Psoas muscle (tissue), 8 donors: Measurements from ENCODE around the gene CHCHD3. TPM values are rescaled to one million over a fixed set of nuclear protein-coding genes. Genes with fewer than 3 reads are reported as not detected.

Source experiments
- ATAC-seq, 4 donors: fragments of 200-7000 bp; cut with Tn5 transposase; one replicate each; pipeline ENCODE4 v1.9.1; 2020; ENCODE audit warnings: moderate library complexity in 3 of 4, mild to moderate bottlenecking in 2 of 4
- DNase-seq, 2 donors: peaks; one replicate each; pipeline ENCODE4 v3.0.0-alpha.2; 2020
- H3K27ac ChIP-seq: fragments of 200-600 bp; one replicate; pipeline ENCODE4 v1.8.0; 2022
- H3K27me3 ChIP-seq, 3 donors: fragments of 200-600 bp in 1 of 3; one replicate each; pipeline versions ENCODE4 v1.6.1 to v1.8.0; 2013 to 2022; ENCODE audit warnings: low read length in 2 of 3, mild to moderate bottlenecking in 2 of 3, moderate library complexity in 1 of 3; ENCODE audit not compliant: insufficient read depth in 3 of 3
- H3K36me3 ChIP-seq, 2 donors: fragments of 200-600 bp in 1 of 2; one replicate each; pipeline versions ENCODE4 v1.6.1 to v1.8.0; 2013 to 2022; ENCODE audit warnings: low read depth in 1 of 2, mild to moderate bottlenecking in 1 of 2, moderate library complexity in 1 of 2; ENCODE audit not compliant: insufficient read depth in 1 of 2
- H3K4me1 ChIP-seq: fragments of 200-600 bp; one replicate; pipeline ENCODE4 v1.8.0; 2022
- H3K4me3 ChIP-seq: fragments of 200-600 bp; one replicate; pipeline ENCODE4 v1.8.0; 2022; ENCODE audit warnings: mild to moderate bottlenecking
- H3K9me3 ChIP-seq: fragments of 200-600 bp; one replicate; pipeline ENCODE4 v1.8.0; 2022
- CTCF ChIP-seq: fragments of 200-600 bp; IDR thresholded peaks from one replicate; pipeline ENCODE4 v1.8.0; 2022; ENCODE audit warnings: antibody characterized with exemption
- WGBS, 3 donors: extraction: QIAGEN DNeasy Blood & Tissue Kit; methylation state at CpG; one replicate each; pipeline versions ENCODE4 v1.1.6 to v1.1.7; 2013; 5-methylcytosine and 5-hydroxymethylcytosine counted together
- intact Hi-C, 2 donors: fragments of 100-400 bp; cut with DNase I; formaldehyde crosslinking; loops; one replicate each; pipeline versions ENCODE4 v1.11.0 to v1.14.2; 2022
- polyA plus RNA-seq, 3 donors: library from polyadenylated mRNA; stranded (reverse); fragments of 200-250 nt; gene quantifications; one replicate each; pipeline ENCODE4 v1.2.3, GENCODE V29; 2013
- total RNA-seq, 4 donors: library from RNA; stranded (reverse); fragmentation: NEBNext Ultra II Directional in 2 of 4; extraction: Animal tissue kit (Norgen Biotek cat#: 25700) in 2 of 4; gene quantifications; one replicate each; pipeline versions ENCODE4 v1.2.1 to v1.2.4, GENCODE V29; 2021 to 2023
- donor health status: healthy with polysubstance abuse.
- donor health status: DM: no; HTN: no; CAD: no; lungs with moderate emphysema.
- donor health status: Bipolar disorder and iron deficiency.
- donor health status: healthy.
- donor health status: DM: yes; HTN: yes; CAD: no.
- donor health status: DM: no; HTN: no; CAD: no.
- donor health status: DM: no; HTN: no; CAD: no.
- donor health status: DM: yes; HTN: yes; CAD: no.

Gene CHCHD3
- total and polyA plus RNA-seq, 7 donors, result 129 to 206 (median 184) TPM

GRCh38 chr7:133114519-133114918 is 32.6 kb upstream of the CHCHD3 start:
- Histone ChIP-seq H3K27me3 (no peaks in the 10 kb centered on the region), H3K27ac (no peak overlapping the region), H3K4me1 (no peaks in the 10 kb centered on the region), H3K4me3 (no peak overlapping the region), H3K36me3 (no peaks in the 10 kb centered on the region), H3K9me3 (no peaks in the 10 kb centered on the region)
- TF ChIP-seq CTCF, result no peak
- ATAC-seq, result no peak
- WGBS, 3 donors, result 58 to 75% (median 61%) methylated on average over 1 of the region's 1 CpG
- no peak for DNase-seq
- intact Hi-C loops, result no loop called here

- Histone ChIP-seq H3K4me1 (no peaks in the 10 kb centered on the region), H3K4me3 (no peak overlapping the region), H3K27me3 (no peaks in the 10 kb centered on the region), H3K9me3 (no peaks in the 10 kb centered on the region), H3K36me3 (no peaks in the 10 kb centered on the region), H3K27ac (no peak overlapping the region)
- no peak for TF ChIP-seq CTCF
- intact Hi-C loops, result no loop called here
- DNase-seq (no peak), ATAC-seq (no peak)
- 85 to 95% (median 91%) methylated on average over 2 of the region's 2 CpGs for WGBS, 3 donors
Observed at GRCh38 chr7:133112976-133113375, 31.1 kb upstream of the CHCHD3 start.

DNA sequence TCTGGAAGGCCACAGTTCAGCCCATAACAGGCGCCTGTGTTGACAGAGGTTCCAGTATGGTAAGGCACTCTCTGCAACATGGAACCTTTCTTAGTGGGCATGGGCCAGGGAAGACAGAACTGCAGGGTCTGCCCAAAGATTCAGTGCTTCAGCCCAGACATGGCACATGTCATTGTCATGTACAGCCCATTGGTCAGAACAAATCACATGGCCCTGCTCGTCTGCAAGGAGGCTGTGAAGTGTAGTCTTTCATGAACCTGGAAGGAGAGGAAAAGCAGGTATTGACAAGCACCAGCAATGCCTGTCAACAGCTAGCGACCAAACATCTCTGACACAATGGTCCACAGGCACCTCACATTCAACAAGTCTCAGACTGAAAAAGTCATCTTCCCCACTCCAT is 30.4 kb upstream of the CHCHD3 start:
- DNase-seq (no peak), ATAC-seq (no peak)
- no peaks in the 10 kb centered on the region for H3K9me3 ChIP-seq
- no peak overlapping the region for H3K4me3 ChIP-seq
- no peaks in the 10 kb centered on the region for H3K27me3 ChIP-seq
- no peak overlapping the region for H3K27ac ChIP-seq
- intact Hi-C loops, result no loop called here
- H3K36me3 ChIP-seq, result no peaks in the 10 kb centered on the region
- no peak for TF ChIP-seq CTCF
- WGBS, 3 donors, result 81 to 88% (median 81%) methylated on average over 3 of the region's 3 CpGs
- H3K4me1 ChIP-seq, result no peaks in the 10 kb centered on the region

DNA sequence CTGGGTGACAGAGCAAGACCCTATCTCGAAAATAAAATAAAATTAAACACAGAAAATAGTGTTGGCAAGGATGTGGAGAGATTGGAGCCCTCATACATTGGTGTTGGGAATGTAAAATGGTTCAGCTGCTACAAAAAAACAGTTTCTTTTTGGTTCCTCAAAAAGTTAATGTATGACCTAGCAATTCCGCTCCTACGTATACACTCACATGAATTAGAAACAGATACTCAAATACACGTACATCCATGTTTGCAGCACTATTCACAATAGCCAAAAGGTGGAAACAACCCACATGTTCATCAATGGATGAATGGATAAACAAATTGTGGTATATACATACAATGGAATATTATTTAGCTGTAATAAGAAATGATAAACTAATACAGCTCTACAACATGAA is 28.4 kb upstream of the CHCHD3 start:
- Histone ChIP-seq H3K4me3 (no peak overlapping the region), H3K4me1 (no peaks in the 10 kb centered on the region), H3K36me3 (no peaks in the 10 kb centered on the region), H3K9me3 (no peaks in the 10 kb centered on the region), H3K27ac (no peak overlapping the region), H3K27me3 (no peaks in the 10 kb centered on the region)
- 83 to 91% (median 84%) methylated on average over 4 of the region's 4 CpGs for WGBS, 3 donors
- no peak for DNase-seq
- intact Hi-C loops, result no loop called here
- no peak for ATAC-seq
- TF ChIP-seq CTCF, result no peak

DNA sequence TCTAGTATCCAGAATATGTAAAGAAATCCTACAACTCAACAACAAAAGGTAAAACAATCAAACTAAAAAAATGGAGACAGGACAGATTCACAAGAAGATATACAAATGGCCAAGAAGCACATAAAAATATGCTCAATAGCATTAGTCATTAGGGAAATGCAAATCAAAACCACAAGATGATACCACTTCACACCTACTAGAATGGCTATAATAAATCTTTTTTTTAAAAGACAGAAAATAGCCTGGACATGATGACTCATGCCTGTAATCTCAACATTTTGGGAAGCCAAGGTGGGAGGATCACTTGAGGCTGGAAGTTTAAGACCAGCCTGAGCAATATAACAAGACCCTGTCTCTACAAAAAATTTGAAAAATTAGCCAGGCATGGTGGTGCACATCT is 27.9 kb upstream of the CHCHD3 start:
- ATAC-seq (no peak), DNase-seq (no peak)
- H3K9me3 ChIP-seq, result no peaks in the 10 kb centered on the region
- no peak overlapping the region for H3K4me3 ChIP-seq
- H3K27me3 ChIP-seq, result no peaks in the 10 kb centered on the region
- no peak for TF ChIP-seq CTCF
- no peaks in the 10 kb centered on the region for H3K4me1 ChIP-seq
- H3K27ac ChIP-seq, result no peak overlapping the region
- intact Hi-C loops, result no loop called here
- H3K36me3 ChIP-seq, result no peaks in the 10 kb centered on the region
